ENCODE measurements around the gene TNFRSF19.
"Not testable (repeated sequence)": the region's sequence is repeated elsewhere in the genome, so short reads cannot be mapped to it uniquely, and the experiment has no call there.

The TNFRSF19 gene

GRCh38 chr13:23567906-23568460 lies 2.2 kb upstream of the TNFRSF19 start:
- no peak for DNase-seq (ENCODE audit: low spot score)

DNA sequence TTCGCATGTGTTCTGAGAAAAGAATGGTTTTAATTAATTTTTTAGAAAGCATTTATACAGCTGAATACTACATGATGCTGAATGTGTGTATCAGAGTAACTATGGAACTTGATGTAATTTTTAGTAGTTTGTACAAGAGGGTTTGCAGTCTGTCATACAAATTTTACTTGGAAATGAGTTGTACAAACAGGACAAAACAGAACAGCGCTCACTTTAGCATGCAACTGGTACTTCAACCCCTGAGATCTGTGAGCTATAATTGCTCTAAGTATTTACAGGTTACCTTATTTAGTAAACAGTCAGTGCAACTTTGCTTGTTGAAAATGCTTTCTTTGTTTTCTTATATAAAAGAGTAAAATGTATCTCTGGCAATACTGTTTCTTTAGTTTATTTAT lies 706 bp downstream of the TNFRSF19 start:
- DNase-seq (ENCODE audit: low spot score) = no peak

GRCh38 chr13:23571431-23571830 lies 1.2 kb downstream of the TNFRSF19 start:
- no peak for DNase-seq (ENCODE audit: low spot score)

DNA sequence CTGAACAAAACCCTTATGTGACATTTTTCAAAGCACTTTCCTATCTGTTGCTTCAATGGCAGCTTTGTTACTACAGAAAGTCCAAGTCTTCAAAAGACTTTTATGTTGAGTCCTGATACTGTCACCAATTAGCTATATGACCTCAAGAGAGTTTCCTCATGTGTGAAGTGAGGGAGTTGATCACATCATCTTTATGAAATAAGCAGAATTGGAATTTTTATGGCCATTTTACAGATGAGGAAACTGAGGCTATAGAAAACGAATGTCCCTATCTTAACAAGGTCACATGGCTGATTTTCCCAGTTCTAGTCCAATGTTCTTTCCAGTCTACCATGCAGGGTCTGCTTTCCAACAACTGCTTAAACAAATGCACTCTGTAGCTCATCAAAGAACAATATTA lies 2.6 kb downstream of the TNFRSF19 start:
- DNase-seq (ENCODE audit: low spot score) = no peak

GRCh38 chr13:23574421-23575145 lies 4.4 kb downstream of the TNFRSF19 start:
- DNase-seq (ENCODE audit: low spot score) = no peak

GRCh38 chr13:23575632-23576031 lies 5.4 kb downstream of the TNFRSF19 start:
- no peak for DNase-seq (ENCODE audit: low spot score)

GRCh38 chr13:23578411-23579071 lies 8.3 kb downstream of the TNFRSF19 start:
- DNase-seq (ENCODE audit: low spot score) = peak; percentile 46

- DNase-seq (ENCODE audit: low spot score) = peak; percentile 91
These were observed 9.1 kb downstream of the TNFRSF19 start for GRCh38 chr13:23579072-23579895.

DNA sequence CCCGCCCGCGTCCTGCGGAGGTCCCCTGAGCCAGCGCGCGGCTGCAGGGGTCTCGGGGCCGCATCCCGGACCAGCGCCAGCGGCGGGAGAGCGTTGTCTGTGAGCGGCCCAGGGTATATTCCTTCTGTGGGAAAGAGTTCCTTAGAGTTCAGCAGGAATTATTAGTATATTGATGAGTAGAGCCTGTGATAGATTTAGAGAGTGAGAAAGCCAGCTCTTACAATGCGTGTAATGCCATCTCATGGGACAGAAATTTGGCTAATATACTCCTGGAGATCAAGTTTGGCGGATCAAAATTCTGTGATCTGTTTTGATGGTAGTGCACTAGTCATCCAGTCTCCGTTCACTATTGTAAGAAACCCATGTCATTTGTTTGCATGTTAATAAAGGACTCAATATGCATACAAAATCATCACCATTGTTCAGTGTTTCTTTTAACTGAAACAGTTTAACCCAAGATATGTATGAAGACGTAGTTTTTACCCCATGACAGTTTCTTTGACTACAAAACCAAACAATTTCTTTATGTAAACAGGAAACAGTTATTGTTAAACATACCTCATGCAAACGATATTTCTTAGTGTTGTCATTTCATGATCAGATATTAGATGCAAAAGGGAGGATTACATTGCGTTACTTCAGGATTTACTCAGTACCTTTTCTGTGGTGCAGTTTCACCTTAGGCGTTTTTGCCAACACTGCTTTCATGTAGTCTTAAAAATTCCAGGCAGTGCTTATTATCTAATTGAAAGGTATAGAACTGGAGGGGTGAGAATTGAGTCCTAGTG lies 9.9 kb downstream of the TNFRSF19 start:
- no peak for DNase-seq (ENCODE audit: low spot score)

- no peak for DNase-seq (ENCODE audit: low spot score)
These were observed 10.5 kb downstream of the TNFRSF19 start for GRCh38 chr13:23580684-23581060.

GRCh38 chr13:23583491-23583890 lies 13.3 kb downstream of the TNFRSF19 start:
- DNase-seq (ENCODE audit: low spot score) = no peak

GRCh38 chr13:23584275-23584674 lies 14.1 kb downstream of the TNFRSF19 start:
- DNase-seq (ENCODE audit: low spot score) = no peak

DNA sequence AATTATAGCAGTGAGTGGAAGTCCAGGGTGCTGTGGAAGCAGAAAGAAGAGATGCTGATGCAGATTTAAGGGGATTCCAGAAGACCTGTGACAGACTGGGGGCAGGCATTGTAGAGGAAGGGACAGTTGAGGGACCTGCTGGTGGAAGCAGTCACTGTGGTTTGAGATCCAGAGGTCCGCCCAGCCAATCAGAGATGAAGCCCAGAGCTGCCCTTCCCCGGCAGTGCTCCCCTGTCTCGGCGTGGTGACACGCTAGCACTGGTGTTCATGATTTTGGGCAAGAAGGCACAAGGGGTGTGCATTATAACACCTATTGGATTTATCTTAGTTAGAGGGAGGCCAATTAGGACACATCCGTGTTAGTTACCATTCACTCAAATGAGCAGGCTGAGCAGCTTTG lies 16.1 kb downstream of the TNFRSF19 start:
- no peak for DNase-seq (ENCODE audit: low spot score)

- DNase-seq (ENCODE audit: low spot score) = no peak
These were observed 18.5 kb downstream of the TNFRSF19 start for GRCh38 chr13:23588666-23589065.

- no peak for DNase-seq (ENCODE audit: low spot score)
These were observed 22.4 kb downstream of the TNFRSF19 start for GRCh38 chr13:23592596-23592995.

DNA sequence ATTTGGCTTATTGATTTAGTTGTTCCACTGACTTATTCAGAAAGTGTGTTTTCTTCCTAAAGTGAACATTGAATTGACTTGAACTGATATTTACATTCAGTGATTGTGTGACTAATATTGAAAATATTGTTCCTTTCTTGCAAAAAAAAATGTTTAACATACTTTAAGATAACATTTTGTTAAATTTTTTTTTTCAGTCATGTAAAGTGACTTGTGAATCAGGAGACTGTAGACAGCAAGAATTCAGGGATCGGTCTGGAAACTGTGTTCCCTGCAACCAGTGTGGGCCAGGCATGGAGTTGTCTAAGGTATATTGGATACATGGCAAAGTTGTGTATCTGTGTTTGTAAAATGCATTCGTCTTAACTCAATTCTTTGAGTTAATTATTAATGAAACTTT lies 22.9 kb downstream of the TNFRSF19 start:
- no peak for DNase-seq (ENCODE audit: low spot score)

- DNase-seq (ENCODE audit: low spot score) = not testable (repeated sequence)
These were observed 24.1 kb downstream of the TNFRSF19 start for GRCh38 chr13:23594290-23594689.

DNA sequence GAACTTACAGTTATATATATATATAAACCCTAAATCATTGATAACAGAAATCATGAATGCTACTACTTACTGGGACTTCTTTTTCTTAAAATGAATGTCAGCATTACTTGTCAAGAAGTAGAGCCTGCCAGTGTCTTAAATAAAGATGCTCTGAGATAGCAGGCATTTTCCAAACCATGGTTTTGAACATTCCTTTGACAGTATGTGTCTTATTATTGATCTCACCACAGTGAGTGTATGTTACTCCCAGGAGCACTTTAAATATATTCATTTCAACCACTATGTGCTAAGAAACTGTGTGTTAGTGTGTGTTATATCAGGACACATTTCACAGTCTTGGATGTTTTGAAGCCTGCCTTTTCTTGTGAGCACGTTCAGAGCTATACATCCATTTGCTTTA lies 28.2 kb downstream of the TNFRSF19 start:
- DNase-seq (ENCODE audit: low spot score) = no peak

DNA sequence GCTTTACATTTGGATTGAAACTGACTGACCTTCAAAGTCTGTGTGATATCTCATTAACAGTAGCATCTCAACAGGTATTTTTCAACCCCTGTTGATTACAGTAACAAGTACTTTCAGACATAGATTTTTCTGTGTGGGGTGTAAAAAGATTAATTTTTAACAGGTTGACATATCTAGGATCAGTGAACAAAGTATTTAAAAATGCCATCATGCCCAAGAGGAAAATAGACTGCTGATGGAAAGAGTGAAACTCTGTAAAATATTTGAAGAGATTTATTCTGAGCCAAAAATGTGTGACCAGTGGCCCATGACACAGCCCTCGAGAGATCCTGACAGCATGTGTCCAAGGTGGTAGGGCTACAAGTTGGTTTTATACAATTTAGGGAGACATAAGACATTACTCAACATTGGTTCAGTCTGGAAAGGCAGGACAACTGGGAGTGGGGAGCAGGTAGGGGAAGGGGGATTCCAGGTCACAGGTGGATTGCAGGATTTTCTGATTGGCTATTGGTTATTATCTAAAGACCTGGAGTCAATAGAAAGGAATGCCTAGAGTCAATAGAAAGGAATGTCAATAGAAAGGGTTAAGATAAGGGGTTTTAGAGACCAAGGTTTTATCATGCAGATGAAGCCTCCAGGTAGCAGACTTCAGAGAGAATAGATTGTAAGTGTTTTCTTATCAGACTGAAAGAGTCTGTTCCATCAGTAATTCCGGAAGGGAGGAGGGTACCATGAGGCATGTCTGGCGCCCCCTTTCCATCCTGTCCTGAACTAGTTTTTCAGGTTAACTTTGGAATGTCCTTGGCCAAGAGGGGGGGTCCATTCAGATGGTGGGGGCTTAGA lies 29.1 kb downstream of the TNFRSF19 start:
- no peak for DNase-seq (ENCODE audit: low spot score)

GRCh38 chr13:23600100-23600499 lies 29.9 kb downstream of the TNFRSF19 start:
- DNase-seq (ENCODE audit: low spot score) = no peak

GRCh38 chr13:23600534-23600933 lies 30.3 kb downstream of the TNFRSF19 start:
- DNase-seq (ENCODE audit: low spot score) = no peak

Data from germinal center (tissue), 1 donor.